Measurements from ENCODE around the gene CD160.

Gene CD160

DNA sequence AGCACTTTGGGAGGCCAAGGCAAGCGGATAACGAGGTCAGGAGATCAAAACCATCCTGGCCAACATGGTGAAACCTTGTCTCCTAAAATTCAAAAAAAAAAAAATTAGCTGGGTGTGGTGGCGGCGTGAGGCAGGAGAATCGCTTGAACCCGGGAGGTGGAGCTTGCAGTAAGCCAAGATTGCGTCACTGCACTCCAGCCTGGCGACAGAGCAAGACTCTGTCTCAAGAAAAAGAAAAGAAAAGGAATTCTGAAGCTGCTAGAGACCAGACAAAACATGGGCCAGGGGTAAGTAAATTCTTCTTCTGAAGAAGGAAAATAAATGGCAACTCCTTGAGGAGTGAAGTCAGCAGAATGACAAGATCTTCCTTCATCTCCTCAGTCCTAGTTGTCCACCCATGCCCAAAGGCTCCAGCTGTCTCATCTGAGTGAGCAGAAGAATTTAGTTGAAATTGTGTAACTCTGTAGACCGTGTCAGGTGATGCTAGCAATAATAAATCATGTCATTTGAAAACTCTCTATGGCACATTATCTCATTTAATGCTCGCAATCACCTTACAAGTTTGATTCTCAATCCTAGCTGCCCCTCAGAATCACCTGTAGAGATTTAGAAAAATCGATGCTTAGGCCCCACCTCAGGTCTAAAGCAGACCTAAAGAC is 26.4 kb upstream of the CD160 start:
- no peak for ATAC-seq
- TF ChIP-seq PPARA (CRISPR knock-in tag; IDR thresholded peaks at IDR 0.05; ENCODE audit: borderline replicate concordance) (no peak), SNAI2 (CRISPR knock-in tag; IDR thresholded peaks at IDR 0.05) (no peak), ESRRG (CRISPR knock-in tag; IDR thresholded peaks at IDR 0.05) (no peak), ARNTL (CRISPR knock-in tag; IDR thresholded peaks at IDR 0.05; ENCODE audit: borderline replicate concordance, low read depth) (no peak), TCF4 (CRISPR knock-in tag; IDR thresholded peaks at IDR 0.05; ENCODE audit: borderline replicate concordance) (no peak), ZNF70 (CRISPR knock-in tag; IDR thresholded peaks at IDR 0.05) (no peak), RARB (CRISPR knock-in tag; IDR thresholded peaks at IDR 0.05) (no peak)
- TF ChIP-seq, protein P1, sequence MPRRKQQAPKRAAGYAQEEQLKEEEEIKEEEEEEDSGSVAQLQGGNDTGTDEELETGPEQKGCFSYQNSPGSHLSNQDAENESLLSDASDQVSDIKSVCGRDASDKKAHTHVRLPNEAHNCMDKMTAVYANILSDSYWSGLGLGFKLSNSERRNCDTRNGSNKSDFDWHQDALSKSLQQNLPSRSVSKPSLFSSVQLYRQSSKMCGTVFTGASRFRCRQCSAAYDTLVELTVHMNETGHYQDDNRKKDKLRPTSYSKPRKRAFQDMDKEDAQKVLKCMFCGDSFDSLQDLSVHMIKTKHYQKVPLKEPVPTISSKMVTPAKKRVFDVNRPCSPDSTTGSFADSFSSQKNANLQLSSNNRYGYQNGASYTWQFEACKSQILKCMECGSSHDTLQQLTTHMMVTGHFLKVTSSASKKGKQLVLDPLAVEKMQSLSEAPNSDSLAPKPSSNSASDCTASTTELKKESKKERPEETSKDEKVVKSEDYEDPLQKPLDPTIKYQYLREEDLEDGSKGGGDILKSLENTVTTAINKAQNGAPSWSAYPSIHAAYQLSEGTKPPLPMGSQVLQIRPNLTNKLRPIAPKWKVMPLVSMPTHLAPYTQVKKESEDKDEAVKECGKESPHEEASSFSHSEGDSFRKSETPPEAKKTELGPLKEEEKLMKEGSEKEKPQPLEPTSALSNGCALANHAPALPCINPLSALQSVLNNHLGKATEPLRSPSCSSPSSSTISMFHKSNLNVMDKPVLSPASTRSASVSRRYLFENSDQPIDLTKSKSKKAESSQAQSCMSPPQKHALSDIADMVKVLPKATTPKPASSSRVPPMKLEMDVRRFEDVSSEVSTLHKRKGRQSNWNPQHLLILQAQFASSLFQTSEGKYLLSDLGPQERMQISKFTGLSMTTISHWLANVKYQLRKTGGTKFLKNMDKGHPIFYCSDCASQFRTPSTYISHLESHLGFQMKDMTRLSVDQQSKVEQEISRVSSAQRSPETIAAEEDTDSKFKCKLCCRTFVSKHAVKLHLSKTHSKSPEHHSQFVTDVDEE (CRISPR knock-in tag; IDR thresholded peaks at IDR 0.05): no peak
- TF ChIP-seq, protein P2, sequence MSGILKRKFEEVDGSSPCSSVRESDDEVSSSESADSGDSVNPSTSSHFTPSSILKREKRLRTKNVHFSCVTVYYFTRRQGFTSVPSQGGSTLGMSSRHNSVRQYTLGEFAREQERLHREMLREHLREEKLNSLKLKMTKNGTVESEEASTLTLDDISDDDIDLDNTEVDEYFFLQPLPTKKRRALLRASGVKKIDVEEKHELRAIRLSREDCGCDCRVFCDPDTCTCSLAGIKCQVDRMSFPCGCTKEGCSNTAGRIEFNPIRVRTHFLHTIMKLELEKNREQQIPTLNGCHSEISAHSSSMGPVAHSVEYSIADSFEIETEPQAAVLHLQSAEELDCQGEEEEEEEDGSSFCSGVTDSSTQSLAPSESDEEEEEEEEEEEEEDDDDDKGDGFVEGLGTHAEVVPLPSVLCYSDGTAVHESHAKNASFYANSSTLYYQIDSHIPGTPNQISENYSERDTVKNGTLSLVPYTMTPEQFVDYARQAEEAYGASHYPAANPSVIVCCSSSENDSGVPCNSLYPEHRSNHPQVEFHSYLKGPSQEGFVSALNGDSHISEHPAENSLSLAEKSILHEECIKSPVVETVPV (CRISPR knock-in tag; IDR thresholded peaks at IDR 0.05): no peak
- TF ChIP-seq, protein P3, sequence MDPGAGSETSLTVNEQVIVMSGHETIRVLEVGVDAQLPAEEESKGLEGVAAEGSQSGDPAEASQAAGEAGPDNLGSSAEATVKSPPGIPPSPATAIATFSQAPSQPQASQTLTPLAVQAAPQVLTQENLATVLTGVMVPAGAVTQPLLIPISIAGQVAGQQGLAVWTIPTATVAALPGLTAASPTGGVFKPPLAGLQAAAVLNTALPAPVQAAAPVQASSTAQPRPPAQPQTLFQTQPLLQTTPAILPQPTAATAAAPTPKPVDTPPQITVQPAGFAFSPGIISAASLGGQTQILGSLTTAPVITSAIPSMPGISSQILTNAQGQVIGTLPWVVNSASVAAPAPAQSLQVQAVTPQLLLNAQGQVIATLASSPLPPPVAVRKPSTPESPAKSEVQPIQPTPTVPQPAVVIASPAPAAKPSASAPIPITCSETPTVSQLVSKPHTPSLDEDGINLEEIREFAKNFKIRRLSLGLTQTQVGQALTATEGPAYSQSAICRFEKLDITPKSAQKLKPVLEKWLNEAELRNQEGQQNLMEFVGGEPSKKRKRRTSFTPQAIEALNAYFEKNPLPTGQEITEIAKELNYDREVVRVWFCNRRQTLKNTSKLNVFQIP (CRISPR knock-in tag; IDR thresholded peaks at IDR 0.05; ENCODE audit: borderline replicate concordance, low read depth): no peak
- TF ChIP-seq, protein P4, sequence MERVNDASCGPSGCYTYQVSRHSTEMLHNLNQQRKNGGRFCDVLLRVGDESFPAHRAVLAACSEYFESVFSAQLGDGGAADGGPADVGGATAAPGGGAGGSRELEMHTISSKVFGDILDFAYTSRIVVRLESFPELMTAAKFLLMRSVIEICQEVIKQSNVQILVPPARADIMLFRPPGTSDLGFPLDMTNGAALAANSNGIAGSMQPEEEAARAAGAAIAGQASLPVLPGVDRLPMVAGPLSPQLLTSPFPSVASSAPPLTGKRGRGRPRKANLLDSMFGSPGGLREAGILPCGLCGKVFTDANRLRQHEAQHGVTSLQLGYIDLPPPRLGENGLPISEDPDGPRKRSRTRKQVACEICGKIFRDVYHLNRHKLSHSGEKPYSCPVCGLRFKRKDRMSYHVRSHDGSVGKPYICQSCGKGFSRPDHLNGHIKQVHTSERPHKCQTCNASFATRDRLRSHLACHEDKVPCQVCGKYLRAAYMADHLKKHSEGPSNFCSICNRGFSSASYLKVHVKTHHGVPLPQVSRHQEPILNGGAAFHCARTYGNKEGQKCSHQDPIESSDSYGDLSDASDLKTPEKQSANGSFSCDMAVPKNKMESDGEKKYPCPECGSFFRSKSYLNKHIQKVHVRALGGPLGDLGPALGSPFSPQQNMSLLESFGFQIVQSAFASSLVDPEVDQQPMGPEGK (CRISPR knock-in tag; IDR thresholded peaks at IDR 0.05; ENCODE audit: borderline replicate concordance): no peak

DNA sequence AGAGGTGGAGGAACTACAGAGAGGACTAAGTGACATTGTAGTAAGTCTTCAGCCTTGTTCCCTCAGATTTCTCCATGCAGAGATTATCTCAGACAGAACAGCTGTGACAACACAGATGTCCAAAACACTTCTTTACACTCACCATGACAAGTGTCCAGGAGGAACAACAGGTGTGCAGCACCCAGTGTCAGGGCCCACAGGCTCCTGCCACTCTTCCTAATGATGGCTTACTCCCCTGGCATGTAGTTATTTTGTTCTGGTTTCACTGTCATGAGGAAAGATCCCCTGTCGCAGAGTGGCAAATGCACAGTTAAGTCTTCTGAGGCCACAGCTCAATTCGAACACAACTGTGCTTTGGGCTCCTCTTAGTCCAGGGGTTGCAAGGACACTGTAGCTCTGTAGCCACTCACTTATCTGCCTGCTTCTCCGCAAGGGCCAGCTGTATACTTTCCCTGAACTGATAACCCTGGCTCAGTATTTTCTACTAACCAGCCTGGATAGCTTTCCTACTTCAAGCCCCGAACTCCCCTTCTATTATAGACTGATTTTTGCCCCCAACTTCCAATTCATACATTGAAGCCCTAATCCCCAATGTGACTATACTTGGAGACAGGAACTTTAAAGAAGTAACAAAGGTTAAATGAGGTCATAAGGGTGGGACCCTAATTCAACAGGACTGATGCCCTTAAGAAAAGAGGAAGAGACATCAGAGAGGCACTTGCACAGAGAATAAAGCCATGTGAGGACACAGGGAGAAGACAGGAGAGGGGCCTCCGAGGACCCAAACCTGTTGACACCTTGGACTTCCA is 23.3 kb upstream of the CD160 start:
- TF ChIP-seq ZC3H10 (CRISPR knock-in tag; IDR thresholded peaks at IDR 0.05) (no peak), ISL1 (CRISPR knock-in tag; IDR thresholded peaks at IDR 0.05) (no peak), GLIS3 (CRISPR knock-in tag; IDR thresholded peaks at IDR 0.05) (no peak)
- TF ChIP-seq, protein P5, sequence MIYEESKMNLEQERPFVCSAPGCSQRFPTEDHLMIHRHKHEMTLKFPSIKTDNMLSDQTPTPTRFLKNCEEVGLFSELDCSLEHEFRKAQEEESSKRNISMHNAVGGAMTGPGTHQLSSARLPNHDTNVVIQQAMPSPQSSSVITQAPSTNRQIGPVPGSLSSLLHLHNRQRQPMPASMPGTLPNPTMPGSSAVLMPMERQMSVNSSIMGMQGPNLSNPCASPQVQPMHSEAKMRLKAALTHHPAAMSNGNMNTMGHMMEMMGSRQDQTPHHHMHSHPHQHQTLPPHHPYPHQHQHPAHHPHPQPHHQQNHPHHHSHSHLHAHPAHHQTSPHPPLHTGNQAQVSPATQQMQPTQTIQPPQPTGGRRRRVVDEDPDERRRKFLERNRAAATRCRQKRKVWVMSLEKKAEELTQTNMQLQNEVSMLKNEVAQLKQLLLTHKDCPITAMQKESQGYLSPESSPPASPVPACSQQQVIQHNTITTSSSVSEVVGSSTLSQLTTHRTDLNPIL (CRISPR knock-in tag; IDR thresholded peaks at IDR 0.05; ENCODE audit: low read depth): no peak
- TF ChIP-seq, protein P2 (CRISPR knock-in tag; IDR thresholded peaks at IDR 0.05): no peak
- ATAC-seq: no peak

DNA sequence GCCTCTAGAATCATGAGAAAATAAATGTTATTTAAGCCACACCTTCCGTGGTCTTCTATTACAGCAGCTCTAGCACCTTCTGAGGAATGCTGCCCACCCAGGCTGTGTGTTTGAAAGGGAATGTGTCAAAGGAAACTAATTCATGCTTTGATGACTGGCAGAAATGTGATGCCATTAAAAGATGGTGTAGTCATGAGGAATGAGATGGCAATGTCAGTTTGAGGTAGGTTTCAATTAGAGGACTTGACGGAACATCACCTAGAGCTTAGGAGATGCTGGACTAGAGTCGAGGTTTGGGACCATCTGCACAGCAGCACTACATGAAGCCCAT is 22.7 kb upstream of the CD160 start:
- no peak for ATAC-seq
- no peak for TF ChIP-seq ZNF70 (CRISPR knock-in tag; IDR thresholded peaks at IDR 0.05)
- TF ChIP-seq ZFP30 (CRISPR knock-in tag; IDR thresholded peaks at IDR 0.05): no peak
- no peak for TF ChIP-seq ARNTL (CRISPR knock-in tag; IDR thresholded peaks at IDR 0.05; ENCODE audit: borderline replicate concordance, low read depth)
- TF ChIP-seq, protein P4 (CRISPR knock-in tag; IDR thresholded peaks at IDR 0.05; ENCODE audit: borderline replicate concordance): no peak
- no peak for TF ChIP-seq CSDC2 (CRISPR knock-in tag; IDR thresholded peaks at IDR 0.05)
- TF ChIP-seq, protein P5 (CRISPR knock-in tag; IDR thresholded peaks at IDR 0.05; ENCODE audit: low read depth): no peak
- no peak for TF ChIP-seq TOX (CRISPR knock-in tag; IDR thresholded peaks at IDR 0.05; ENCODE audit: borderline replicate concordance)
- TF ChIP-seq RARB (CRISPR knock-in tag; IDR thresholded peaks at IDR 0.05): no peak
- TF ChIP-seq SNAI2 (CRISPR knock-in tag; IDR thresholded peaks at IDR 0.05): no peak

Data from SK-N-SH treated with all-trans-retinoic acid at 6 μM for 48 hours (cell line).